PC-3 (cell line): ENCODE data around the gene TUT1. TPM values are rescaled to one million over a fixed set of nuclear protein-coding genes. Genes with fewer than 3 reads are reported as not detected.

ENCODE experiments used
- ATAC-seq: fragments of 200-7000 bp; cut with Tn5 transposase; 2 replicates; pipeline ENCODE4 v1.9.1; 2020; ENCODE audit warnings: mild to moderate bottlenecking, moderate library complexity
- BruUV-seq: library from RNA; stranded (reverse); fragments of 400-500 nt; replicated peaks from 2 replicates; lab custom pipeline; 2021; lab: Mats Ljungman, UMichigan
- CTCF ChIA-PET: fragments of 300-600 bp; sonication (Branson Sonifier 250); formaldehyde crosslinking; loops from one replicate; lab custom pipeline; 2022; ENCODE audit warnings: antibody characterized with exemption; lab: Charles Lee
- POLR2A ChIA-PET: fragments of 300-600 bp; sonication (Branson Sonifier 250); formaldehyde crosslinking; loops from one replicate; lab custom pipeline; 2022; ENCODE audit warnings: antibody characterized with exemption; ENCODE audit not compliant: unreplicated experiment; lab: Charles Lee
- DNase-seq: peaks from one replicate; pipeline ENCODE4 v3.0.0-alpha.2; 2015
- H2AFZ ChIP-seq: fragments of 300-600 bp; sonication (generic); 2 replicates; pipeline ENCODE4 v1.6.0; 2016; ENCODE audit warnings: antibody characterized with exemption, low read length
- H3F3A ChIP-seq: fragments of 300-600 bp; sonication (generic); one replicate; pipeline ENCODE4 v1.6.0; 2017; ENCODE audit warnings: antibody characterized with exemption, low read length, control low read depth, mild to moderate bottlenecking; ENCODE audit not compliant: unreplicated experiment
- H3K27ac ChIP-seq: fragments of 300-600 bp; sonication (generic); 2 replicates; pipeline ENCODE4 v1.5.1; 2016; ENCODE audit warnings: mild to moderate bottlenecking, low read length
- H3K27me3 ChIP-seq: fragments of 300-600 bp; sonication (generic); 2 replicates; pipeline ENCODE4 v1.6.1; 2016; ENCODE audit warnings: low read length, mixed read lengths
- H3K36me3 ChIP-seq: fragments of 300-600 bp; sonication (generic); 2 replicates; pipeline ENCODE4 v1.6.1; 2016; ENCODE audit warnings: low read depth, mixed run types, low read length, mixed read lengths
- H3K4me1 ChIP-seq: fragments of 300-600 bp; sonication (generic); 2 replicates; pipeline ENCODE4 v1.5.1; 2016; ENCODE audit warnings: low read length; ENCODE audit not compliant: insufficient read depth
- H3K4me2 ChIP-seq: fragments of 300-600 bp; sonication (generic); 2 replicates; pipeline ENCODE4 v1.6.0; 2016; ENCODE audit warnings: low read length
- H3K4me3 ChIP-seq: fragments of 300-600 bp; sonication (generic); 2 replicates; pipeline ENCODE4 v1.5.1; 2016; ENCODE audit warnings: mild to moderate bottlenecking, low read length, mixed read lengths
- H3K79me2 ChIP-seq: fragments of 300-600 bp; sonication (generic); 2 replicates; pipeline ENCODE4 v1.6.1; 2017; ENCODE audit warnings: low read length, mixed read lengths
- H3K9ac ChIP-seq: fragments of 300-600 bp; sonication (generic); 2 replicates; pipeline ENCODE4 v1.6.0; 2016; ENCODE audit warnings: mild to moderate bottlenecking, low read length
- H3K9me2 ChIP-seq: fragments of 300-600 bp; sonication (generic); replicated peaks from 2 replicates; pipeline ENCODE4 v1.6.1; 2016; ENCODE audit warnings: mixed run types, low read length, mixed read lengths
- H3K9me3 ChIP-seq: fragments of 300-600 bp; sonication (generic); 2 replicates; pipeline ENCODE4 v1.6.1; 2016; ENCODE audit warnings: low read length, mixed read lengths
- H4K20me1 ChIP-seq: fragments of 300-600 bp; sonication (generic); 2 replicates; pipeline ENCODE4 v1.6.1; 2016; ENCODE audit warnings: low read length, mixed read lengths
- EZH2 ChIP-seq: fragments of 300-600 bp; sonication (generic); IDR thresholded peaks from one replicate; pipeline ENCODE4 v1.6.1; 2017; ENCODE audit warnings: antibody characterized with exemption, mild to moderate bottlenecking, low read length; ENCODE audit not compliant: unreplicated experiment
- EZH2phosphoT487 ChIP-seq: fragments of 300-600 bp; sonication (generic); IDR thresholded peaks from 2 replicates; pipeline ENCODE4 v1.6.1; 2018; ENCODE audit warnings: mild to moderate bottlenecking, antibody characterized with exemption, low read length, borderline replicate concordance
- intact Hi-C: fragments of 100-400 bp; cut with micrococcal nuclease; formaldehyde crosslinking; loops from 2 replicates; pipeline ENCODE4 v1.9.0; 2023
- total RNA-seq: library from RNA; depleted of rRNA; stranded (reverse); fragments of >200 nt; gene quantifications from 2 replicates; pipeline ENCODE4 v1.2.3, GENCODE V29; 2014
- TF ChIP-seq, protein P1 (sequence below): fragments of 300-600 bp; sonication (generic); conservative IDR thresholded peaks from 2 replicates; pipeline ENCODE4 v1.5.1; 2017; ENCODE audit warnings: antibody characterized with exemption, low read depth, mild to moderate bottlenecking, low read length

TUT1 gene
- total RNA-seq, 1 experiment from 2014 or later: 17.8 TPM

- Histone ChIP-seq H3K79me2 (peaks cover 26% of the 10 kb centered on the region), H3K27me3 (no peaks in the 10 kb centered on the region), H3K4me3 (no peak overlapping the region), H3K4me1 (peaks cover 35% of the 10 kb centered on the region), H3K9ac (no peak overlapping the region), H3K9me3 (no peaks in the 10 kb centered on the region), H4K20me1 (no peaks in the 10 kb centered on the region), H3K27ac (no peak overlapping the region), H3F3A (peaks cover 7% of the 10 kb centered on the region), H3K36me3 (no peaks in the 10 kb centered on the region), H3K4me2 (no peak overlapping the region), H3K9me2 (no peaks in the 10 kb centered on the region), H2AFZ (no peak overlapping the region)
- no peak for ATAC-seq
- no TSS peak for BruUV-seq
- ChIA-PET POLR2A (no interaction called here), CTCF (no interaction called here)
- no peak for DNase-seq
- intact Hi-C loops: no loop called here
- TF ChIP-seq EZH2phosphoT487: no peak
- TF ChIP-seq EZH2: no peak
- TF ChIP-seq, protein P1, sequence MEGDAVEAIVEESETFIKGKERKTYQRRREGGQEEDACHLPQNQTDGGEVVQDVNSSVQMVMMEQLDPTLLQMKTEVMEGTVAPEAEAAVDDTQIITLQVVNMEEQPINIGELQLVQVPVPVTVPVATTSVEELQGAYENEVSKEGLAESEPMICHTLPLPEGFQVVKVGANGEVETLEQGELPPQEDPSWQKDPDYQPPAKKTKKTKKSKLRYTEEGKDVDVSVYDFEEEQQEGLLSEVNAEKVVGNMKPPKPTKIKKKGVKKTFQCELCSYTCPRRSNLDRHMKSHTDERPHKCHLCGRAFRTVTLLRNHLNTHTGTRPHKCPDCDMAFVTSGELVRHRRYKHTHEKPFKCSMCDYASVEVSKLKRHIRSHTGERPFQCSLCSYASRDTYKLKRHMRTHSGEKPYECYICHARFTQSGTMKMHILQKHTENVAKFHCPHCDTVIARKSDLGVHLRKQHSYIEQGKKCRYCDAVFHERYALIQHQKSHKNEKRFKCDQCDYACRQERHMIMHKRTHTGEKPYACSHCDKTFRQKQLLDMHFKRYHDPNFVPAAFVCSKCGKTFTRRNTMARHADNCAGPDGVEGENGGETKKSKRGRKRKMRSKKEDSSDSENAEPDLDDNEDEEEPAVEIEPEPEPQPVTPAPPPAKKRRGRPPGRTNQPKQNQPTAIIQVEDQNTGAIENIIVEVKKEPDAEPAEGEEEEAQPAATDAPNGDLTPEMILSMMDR: no peak
Measured at GRCh38 chr11:62615521-62615920, 24.2 kb upstream of the TUT1 start.

DNA sequence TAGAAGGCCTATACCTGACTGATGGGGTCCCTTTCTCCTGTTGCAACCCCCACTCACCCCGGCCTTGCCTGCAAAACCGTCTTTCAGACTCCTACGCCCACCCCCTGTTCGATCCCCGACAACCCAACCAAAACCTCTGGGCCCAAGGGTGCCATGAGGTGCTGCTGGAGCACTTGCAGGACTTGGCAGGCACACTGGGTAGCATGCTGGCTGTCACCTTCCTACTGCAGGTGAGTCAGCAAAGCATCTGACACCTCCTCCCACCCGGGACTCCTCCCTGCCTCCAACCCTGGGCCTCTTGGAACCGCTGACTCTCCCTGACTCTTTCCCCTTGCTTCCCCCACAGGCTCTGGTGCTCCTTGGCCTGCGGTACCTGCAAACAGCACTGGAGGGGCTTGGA, 23.0 kb upstream of the TUT1 start:
- Histone ChIP-seq H3F3A (peaks cover 7% of the 10 kb centered on the region), H3K36me3 (no peaks in the 10 kb centered on the region), H3K27ac (peak overlapping the region; percentile 9; the same call in 1 of the 2 replicates), H4K20me1 (no peaks in the 10 kb centered on the region), H3K9me3 (no peaks in the 10 kb centered on the region), H3K9me2 (no peaks in the 10 kb centered on the region), H3K4me2 (peak overlapping the region; percentile 14; the same call in 1 of the 2 replicates), H2AFZ (no peak overlapping the region), H3K9ac (no peak overlapping the region), H3K27me3 (no peaks in the 10 kb centered on the region), H3K79me2 (peaks cover 14% of the 10 kb centered on the region), H3K4me3 (no peak overlapping the region), H3K4me1 (peaks cover 29% of the 10 kb centered on the region)
- intact Hi-C loops: loop anchor here (5.0 kb wide), 1 partner anchor 33 kb away; the partner anchor contains the start of gene GANAB
- peak; percentile 10 for ATAC-seq
- BruUV-seq: no TSS peak
- peak; percentile 72 for DNase-seq
- CTCF ChIA-PET: no interaction called here
- TF ChIP-seq EZH2phosphoT487: no peak
- TF ChIP-seq EZH2: no peak
- TF ChIP-seq, protein P1: no peak
- POLR2A ChIA-PET: no interaction called here

- Histone ChIP-seq H4K20me1 (no peaks in the 10 kb centered on the region), H2AFZ (peak overlapping the region; percentile 89), H3K9me2 (no peaks in the 10 kb centered on the region), H3K36me3 (no peaks in the 10 kb centered on the region), H3K9ac (no peak overlapping the region), H3K79me2 (peaks cover 12% of the 10 kb centered on the region; the same call in 1 of the 2 replicates), H3F3A (peaks cover 7% of the 10 kb centered on the region), H3K9me3 (no peaks in the 10 kb centered on the region), H3K4me1 (peaks cover 29% of the 10 kb centered on the region), H3K4me2 (peak overlapping the region; percentile 97; the same call in 1 of the 2 replicates), H3K4me3 (peak overlapping the region; percentile 81; the same call in 1 of the 2 replicates), H3K27ac (peak overlapping the region; percentile 59; the same call in 1 of the 2 replicates), H3K27me3 (no peaks in the 10 kb centered on the region)
- ChIA-PET POLR2A (no interaction called here), CTCF (interaction anchor here (0.7 to 0.8 kb wide), 2 partner anchors 12 to 60 kb away, joined by 3 to 4 read pairs; partner anchors contain the start of gene MTA2)
- ATAC-seq (peak; percentile 11), DNase-seq (no peak)
- TSS peak; percentile 24 for BruUV-seq
- no peak for TF ChIP-seq EZH2phosphoT487
- TF ChIP-seq, protein P1: no peak
- no peak for TF ChIP-seq EZH2
- intact Hi-C loops: loop anchor here (5.0 kb wide), 1 partner anchor 34 kb away; the partner anchor contains the start of gene GANAB
Measured at GRCh38 chr11:62613291-62613778, 22.0 kb upstream of the TUT1 start.
